GM12865 (cell line): ENCODE measurements around the gene IGSF8.

ENCODE experiments used
- DNase-seq: peaks from one replicate; pipeline ENCODE4 v3.0.0; 2010; ENCODE audit warnings: low read depth
- H3K4me3 ChIP-seq: 2 replicates; pipeline ENCODE4 v1.5.1; 2011; ENCODE audit warnings: mild to moderate bottlenecking, low read depth, low read length, control low read depth
- TF ChIP-seq, protein P1 (sequence below): IDR thresholded peaks from 2 replicates; pipeline ENCODE4 v1.5.1; 2011; ENCODE audit warnings: low read length, control low read depth, low read depth, inconsistent platforms; ENCODE audit not compliant: insufficient read depth; ENCODE audit errors: missing control alignments

Gene IGSF8

DNA sequence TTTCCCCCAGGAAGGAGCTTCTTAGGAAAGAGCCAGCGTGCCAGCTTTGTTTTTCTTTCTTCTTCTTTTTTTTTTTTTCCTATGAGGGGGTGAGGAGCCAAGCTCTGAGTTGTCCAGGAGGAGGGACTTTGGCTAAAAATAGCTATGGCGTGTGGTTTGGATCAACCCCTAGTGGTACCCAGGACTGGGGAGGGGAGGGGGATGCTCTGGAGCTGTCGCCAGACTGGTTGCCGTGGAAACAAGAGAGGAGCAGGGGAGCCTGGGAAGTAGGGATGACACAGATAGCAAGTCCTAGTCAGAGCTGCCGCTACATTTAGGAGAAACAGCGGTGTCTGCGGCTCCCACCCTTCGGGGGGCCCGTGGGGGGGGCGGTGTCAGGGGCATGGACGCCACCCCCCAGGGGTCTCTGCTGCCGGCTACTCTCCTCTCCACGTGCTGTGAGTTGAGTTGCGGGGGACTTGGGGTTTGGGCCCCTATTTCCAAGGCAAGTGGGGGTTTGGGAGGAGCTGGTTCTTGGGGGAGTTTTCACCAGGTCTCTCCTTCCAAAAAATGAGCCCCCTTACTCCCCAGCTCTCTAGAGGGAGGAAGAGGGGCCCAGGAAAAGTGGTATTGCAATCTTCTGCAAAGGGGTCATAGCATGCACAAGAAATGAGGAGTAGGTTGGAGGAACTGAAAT, 17.0 kb downstream of the IGSF8 start, which contains the start of gene KCNJ9:
KCNJ9 (plus strand) TSS at position 278 of the 676 bp plus-strand sequence. CDS start 2,493 bp downstream, outside the sequence.
- no peak for DNase-seq
- TF ChIP-seq, protein P1, sequence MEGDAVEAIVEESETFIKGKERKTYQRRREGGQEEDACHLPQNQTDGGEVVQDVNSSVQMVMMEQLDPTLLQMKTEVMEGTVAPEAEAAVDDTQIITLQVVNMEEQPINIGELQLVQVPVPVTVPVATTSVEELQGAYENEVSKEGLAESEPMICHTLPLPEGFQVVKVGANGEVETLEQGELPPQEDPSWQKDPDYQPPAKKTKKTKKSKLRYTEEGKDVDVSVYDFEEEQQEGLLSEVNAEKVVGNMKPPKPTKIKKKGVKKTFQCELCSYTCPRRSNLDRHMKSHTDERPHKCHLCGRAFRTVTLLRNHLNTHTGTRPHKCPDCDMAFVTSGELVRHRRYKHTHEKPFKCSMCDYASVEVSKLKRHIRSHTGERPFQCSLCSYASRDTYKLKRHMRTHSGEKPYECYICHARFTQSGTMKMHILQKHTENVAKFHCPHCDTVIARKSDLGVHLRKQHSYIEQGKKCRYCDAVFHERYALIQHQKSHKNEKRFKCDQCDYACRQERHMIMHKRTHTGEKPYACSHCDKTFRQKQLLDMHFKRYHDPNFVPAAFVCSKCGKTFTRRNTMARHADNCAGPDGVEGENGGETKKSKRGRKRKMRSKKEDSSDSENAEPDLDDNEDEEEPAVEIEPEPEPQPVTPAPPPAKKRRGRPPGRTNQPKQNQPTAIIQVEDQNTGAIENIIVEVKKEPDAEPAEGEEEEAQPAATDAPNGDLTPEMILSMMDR, result no peak
- H3K4me3 ChIP-seq, result no peak within 1 kb of the TSS

DNA sequence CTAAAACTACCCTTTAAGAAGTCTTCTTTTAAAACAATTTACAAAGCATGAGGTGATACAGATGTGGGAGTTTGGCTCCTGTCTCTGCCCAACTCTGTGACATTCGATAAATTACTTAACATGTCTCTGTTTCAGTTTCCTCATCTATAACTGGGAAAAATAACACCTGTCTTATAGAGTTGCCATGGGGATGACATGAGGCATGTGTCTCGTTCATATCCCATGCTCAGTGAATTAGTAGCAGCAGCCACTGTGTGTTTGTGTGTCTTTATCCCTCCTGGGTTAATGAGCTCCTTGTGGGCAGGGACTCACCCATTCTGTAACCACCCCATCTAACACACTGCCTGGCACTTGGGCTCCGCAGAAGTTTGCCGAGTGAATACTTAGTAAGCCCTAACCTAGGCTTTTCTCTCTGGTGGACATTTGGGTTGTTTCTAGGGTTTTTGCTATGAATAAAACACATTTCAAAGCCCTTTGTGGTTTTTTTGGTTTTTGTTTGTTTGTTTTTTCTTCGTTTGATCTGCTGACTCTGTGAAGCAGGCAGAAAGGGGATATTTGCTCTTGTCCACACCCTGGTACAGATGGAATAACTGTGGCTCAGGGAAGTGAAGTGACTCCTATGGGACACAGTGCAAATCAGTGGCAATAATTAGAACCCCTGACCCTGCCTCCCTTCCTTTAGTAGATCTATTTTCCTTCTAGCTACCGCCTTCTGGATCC, 17.9 kb downstream of the IGSF8 start:
- TF ChIP-seq, protein P1, result no peak
- no peak for DNase-seq
- no peak overlapping the region for H3K4me3 ChIP-seq

DNA sequence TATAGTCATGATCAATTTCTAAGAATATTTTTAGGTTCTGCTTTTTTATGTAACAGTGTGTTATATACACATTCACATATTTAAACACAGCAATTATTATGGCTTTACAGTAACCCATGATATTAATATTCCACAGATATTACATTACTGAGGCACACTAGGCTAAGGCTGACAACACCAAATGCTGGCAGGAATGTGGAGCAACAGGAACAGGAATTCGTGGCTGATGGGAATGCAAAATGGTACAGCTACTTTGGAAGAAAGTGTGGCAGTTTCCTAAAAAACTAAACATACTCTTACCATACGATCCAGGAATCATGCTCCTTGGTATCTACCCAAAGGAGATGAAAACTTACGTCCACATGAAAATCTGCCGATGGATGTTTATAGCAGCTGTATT, 19.0 kb downstream of the IGSF8 start:
- no peak overlapping the region for H3K4me3 ChIP-seq
- DNase-seq, result no peak
- TF ChIP-seq, protein P1, result no peak

DNA sequence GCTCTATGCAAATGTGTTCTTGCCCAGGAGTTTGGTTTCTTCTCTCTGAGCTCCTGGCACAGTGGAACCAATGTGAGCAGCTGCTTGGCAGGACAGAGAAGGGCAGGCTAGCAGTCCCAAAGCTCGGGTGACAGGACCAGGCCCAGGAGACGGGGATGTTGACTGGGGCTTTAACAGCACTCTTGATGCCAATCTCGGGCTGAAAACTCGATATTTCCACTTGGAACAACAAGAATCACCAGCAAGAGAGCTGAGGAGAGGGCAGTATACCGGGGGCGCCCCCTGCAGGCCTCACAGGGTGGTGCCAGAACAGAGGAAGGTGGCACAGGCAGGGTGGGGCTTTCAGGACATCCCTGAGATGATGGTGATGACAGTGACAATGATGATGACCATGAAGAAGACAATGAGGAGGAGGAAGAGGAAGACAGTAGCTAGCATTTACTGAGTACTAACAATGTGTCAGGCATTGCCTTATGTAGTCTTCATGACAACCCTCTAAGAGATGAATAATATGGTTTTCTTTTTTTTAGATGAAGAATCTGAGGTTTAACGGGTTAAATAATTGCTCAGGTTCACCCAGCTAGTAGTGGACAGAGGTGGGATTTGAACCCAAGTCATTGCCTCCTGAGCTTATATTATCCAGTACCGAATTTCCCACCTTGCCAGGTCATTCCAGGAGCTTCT, 19.8 kb downstream of the IGSF8 start:
- peak; percentile 63 for DNase-seq
- H3K4me3 ChIP-seq, result no peak overlapping the region
- TF ChIP-seq, protein P1, result peak; percentile 84

DNA sequence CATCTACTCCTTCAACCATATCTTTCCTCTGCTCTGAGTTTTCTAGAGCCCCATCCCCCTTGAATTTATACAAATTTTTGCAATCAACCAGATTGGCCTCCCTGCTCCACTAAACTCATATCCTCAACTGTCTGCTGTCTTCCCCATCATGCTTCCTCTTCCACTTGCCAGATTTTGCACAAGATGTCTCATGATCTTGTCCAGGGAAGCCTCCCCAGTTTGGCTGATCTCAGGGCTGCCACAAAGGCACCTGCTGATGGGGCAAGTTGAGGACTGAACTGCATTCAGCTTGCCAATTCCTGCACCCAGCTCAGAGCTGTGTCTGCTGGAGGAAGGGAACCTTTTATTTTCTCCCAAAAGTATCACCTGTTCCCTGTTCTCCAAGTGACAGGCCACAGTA, 20.9 kb downstream of the IGSF8 start:
- TF ChIP-seq, protein P1, result no peak
- DNase-seq, result no peak
- H3K4me3 ChIP-seq, result no peak overlapping the region

DNA sequence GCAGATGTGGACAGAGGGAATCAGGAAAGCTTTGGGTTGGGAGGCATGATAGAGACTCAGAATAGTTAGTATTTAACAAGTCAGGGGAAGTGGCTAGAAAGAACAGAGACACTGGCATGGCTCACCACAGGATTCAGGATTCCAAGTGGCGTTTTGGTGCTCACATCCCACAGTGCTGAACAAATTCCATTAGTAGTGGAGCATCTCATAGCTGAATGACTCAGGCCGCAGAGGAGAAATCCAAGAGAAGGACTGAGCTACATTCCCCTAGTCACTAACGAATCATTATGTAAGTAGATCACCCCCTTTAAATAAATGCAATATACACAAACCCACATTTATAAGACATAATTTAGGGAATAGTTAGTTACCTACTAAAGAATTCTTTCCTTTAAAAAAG, 22.1 kb downstream of the IGSF8 start:
- H3K4me3 ChIP-seq, result no peak overlapping the region
- no peak for DNase-seq
- TF ChIP-seq, protein P1, result no peak
